Activated CD8-positive, alpha-beta T cell treated with anti-CD3 and anti-CD28 coated beads for 36 hours (primary cell): ENCODE results near the gene PVALEF. TPM values are rescaled to one million over a fixed set of nuclear protein-coding genes. Genes with fewer than 3 reads are reported as not detected.

Source experiments
- ATAC-seq: fragments of 200-7000 bp; cut with Tn5 transposase; one replicate; pipeline ENCODE4 v1.10.0; 2021; ENCODE audit warnings: mild to moderate bottlenecking, moderate library complexity
- CTCF ChIA-PET: fragments of 350-600 bp; sonication (Branson Sonifier 250); formaldehyde crosslinking; loops from one replicate; lab custom pipeline; 2021; ENCODE audit warnings: antibody characterized with exemption; lab: Charles Lee
- POLR2A ChIA-PET: fragments of 350-600 bp; sonication (Branson Sonifier 250); formaldehyde crosslinking; loops from one replicate; lab custom pipeline; 2021; ENCODE audit warnings: antibody characterized with exemption; lab: Charles Lee
- DNase-seq: peaks from one replicate; pipeline ENCODE4 v3.0.0-alpha.2; 2020
- H3K27ac Mint-ChIP-seq: one replicate; pipeline ENCODE4 v1.8.0; 2021; ENCODE audit warnings: mild to moderate bottlenecking, mixed read lengths
- H3K27me3 Mint-ChIP-seq: one replicate; pipeline ENCODE4 v1.8.0; 2021; ENCODE audit warnings: mixed read lengths
- H3K36me3 Mint-ChIP-seq: one replicate; pipeline ENCODE4 v1.8.0; 2021; ENCODE audit warnings: low read depth, mixed read lengths
- H3K4me1 Mint-ChIP-seq: one replicate; pipeline ENCODE4 v1.8.0; 2021; ENCODE audit warnings: low read depth, mixed read lengths
- H3K4me3 Mint-ChIP-seq: one replicate; pipeline ENCODE4 v1.8.0; 2021; ENCODE audit warnings: mild to moderate bottlenecking, moderate library complexity, mixed read lengths
- H3K9me3 Mint-ChIP-seq: one replicate; pipeline ENCODE4 v1.8.0; 2021; ENCODE audit warnings: mixed read lengths
- intact Hi-C: fragments of 100-400 bp; cut with micrococcal nuclease; formaldehyde crosslinking; loops from one replicate; pipeline ENCODE4 v1.10.0; 2022
- total RNA-seq, 2 experiments: library from RNA; stranded (reverse); gene quantifications; one replicate each; pipeline ENCODE4 v1.2.3, GENCODE V29; 2021
- TF ChIP-seq, protein P1 (sequence below): fragments of 200-600 bp; IDR thresholded peaks from one replicate; pipeline ENCODE4 v1.8.0; 2022; ENCODE audit warnings: antibody characterized with exemption, mild to moderate bottlenecking

PVALEF gene
- total RNA-seq, 2 experiments from 2014 or later, result not detected

DNA sequence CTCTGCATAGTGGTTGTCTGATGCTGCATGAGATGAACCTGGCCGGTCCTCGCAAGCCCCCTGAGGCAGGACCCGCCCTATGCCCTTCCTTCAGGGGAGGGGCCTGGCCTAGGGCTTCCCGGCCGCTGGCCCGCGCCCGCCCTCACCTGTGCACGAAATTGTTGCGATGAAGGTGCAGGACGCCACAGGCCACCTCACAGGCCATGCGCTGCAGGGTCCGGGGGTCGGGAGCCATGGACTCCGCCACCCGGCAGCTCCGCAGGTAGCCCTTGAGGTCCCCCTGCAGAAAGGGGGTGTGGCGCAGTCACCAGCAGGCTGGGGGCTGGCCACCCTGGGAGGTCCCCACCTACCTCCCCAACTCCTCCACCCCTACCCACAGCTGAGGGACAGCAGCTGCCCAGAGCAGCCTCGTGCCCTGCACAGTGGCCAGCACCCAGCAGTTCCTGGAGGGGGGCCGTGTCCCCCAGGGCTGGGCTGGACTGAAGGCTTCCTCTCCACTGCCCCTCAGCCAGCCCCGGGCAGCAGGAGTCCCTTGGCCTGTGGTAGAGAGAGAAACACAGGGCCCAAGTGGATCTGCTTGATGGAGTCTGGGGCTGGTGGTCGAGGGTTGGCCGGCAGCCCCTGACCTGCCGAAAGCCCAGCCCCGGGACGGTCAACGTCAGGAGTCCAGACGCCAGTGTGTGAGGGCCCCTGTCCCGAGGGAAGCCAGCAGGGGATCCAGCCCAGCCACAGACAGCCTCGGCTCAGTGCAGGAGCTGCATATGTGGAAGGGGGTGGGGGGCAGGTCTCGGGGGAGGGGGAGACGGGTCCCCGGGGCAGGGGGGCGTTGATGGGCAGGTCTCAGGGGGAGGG lies 38.8 kb upstream of the PVALEF start:
- Mint-ChIP-seq H3K36me3 (no peaks in the 10 kb centered on the region), H3K4me3 (no peak overlapping the region), H3K4me1 (no peaks in the 10 kb centered on the region), H3K27ac (no peak overlapping the region), H3K27me3 (no peaks in the 10 kb centered on the region), H3K9me3 (no peaks in the 10 kb centered on the region)
- DNase-seq (no peak), ATAC-seq (no peak)
- intact Hi-C loops, result no loop called here
- TF ChIP-seq, protein P1, sequence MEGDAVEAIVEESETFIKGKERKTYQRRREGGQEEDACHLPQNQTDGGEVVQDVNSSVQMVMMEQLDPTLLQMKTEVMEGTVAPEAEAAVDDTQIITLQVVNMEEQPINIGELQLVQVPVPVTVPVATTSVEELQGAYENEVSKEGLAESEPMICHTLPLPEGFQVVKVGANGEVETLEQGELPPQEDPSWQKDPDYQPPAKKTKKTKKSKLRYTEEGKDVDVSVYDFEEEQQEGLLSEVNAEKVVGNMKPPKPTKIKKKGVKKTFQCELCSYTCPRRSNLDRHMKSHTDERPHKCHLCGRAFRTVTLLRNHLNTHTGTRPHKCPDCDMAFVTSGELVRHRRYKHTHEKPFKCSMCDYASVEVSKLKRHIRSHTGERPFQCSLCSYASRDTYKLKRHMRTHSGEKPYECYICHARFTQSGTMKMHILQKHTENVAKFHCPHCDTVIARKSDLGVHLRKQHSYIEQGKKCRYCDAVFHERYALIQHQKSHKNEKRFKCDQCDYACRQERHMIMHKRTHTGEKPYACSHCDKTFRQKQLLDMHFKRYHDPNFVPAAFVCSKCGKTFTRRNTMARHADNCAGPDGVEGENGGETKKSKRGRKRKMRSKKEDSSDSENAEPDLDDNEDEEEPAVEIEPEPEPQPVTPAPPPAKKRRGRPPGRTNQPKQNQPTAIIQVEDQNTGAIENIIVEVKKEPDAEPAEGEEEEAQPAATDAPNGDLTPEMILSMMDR, result no peak
- CTCF ChIA-PET, result no interaction called here
- POLR2A ChIA-PET, result no interaction called here

DNA sequence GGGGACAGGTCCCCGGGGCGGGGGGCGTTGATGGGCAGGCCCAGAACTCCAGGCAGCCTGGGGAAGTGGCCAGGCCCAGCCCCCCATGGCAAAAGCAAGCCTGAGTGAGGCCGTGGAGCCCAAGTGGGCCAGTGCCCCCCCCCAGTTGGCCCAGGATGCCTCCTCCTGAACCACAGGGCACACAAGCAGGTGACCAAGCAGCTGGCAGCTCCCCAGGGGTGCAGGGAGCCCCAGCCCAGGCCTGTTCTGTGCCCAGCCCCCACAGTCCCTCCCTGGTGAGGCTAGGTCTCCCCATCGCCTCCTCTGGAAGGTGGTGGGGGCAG lies 38.2 kb upstream of the PVALEF start:
- TF ChIP-seq, protein P1, result no peak
- no peaks in the 10 kb centered on the region for H3K27me3 Mint-ChIP-seq
- H3K4me1 Mint-ChIP-seq, result no peaks in the 10 kb centered on the region
- intact Hi-C loops, result no loop called here
- ATAC-seq (no peak), DNase-seq (no peak)
- H3K9me3 Mint-ChIP-seq, result no peaks in the 10 kb centered on the region
- CTCF ChIA-PET, result no interaction called here
- no peaks in the 10 kb centered on the region for H3K36me3 Mint-ChIP-seq
- no peak overlapping the region for H3K4me3 Mint-ChIP-seq
- POLR2A ChIA-PET, result interaction anchor here (0.6 kb wide), 1 partner anchor 78 kb away, joined by 3 read pairs; no protein-coding TSS in a partner anchor
- no peak overlapping the region for H3K27ac Mint-ChIP-seq

DNA sequence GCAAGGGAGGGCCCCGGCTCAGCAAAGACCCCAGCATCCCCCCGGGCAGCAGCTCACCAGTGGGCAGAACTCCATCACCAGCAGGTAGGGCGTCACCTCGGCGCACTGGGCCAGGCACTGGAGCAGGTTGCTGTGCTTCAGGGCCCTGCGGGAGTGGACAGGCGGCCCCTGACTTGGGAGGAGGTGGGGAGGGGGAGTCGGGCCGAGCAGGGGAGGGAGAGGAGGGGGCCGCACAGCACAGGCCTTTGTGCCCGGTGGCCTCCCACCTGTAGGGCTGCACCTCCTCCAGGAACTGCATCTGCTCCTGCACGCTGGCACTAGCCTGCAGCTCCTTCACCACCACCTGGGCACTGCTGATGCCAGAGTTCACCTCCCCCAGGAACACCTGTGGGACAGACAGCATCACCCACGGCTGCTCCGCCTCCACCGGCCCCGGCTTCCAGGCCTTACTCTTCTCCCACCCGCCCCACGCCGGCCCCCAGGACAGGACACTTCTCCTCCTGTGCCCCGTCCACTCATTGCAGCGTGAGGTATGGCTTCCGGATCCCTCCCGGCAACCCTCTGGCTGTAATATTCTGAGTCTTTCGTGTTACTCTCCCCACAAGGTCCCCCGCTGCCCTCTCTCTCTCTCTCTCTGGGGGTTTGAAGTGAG lies 37.7 kb upstream of the PVALEF start:
- Mint-ChIP-seq H3K4me3 (no peak overlapping the region), H3K36me3 (no peaks in the 10 kb centered on the region), H3K27me3 (no peaks in the 10 kb centered on the region), H3K27ac (no peak overlapping the region), H3K9me3 (no peaks in the 10 kb centered on the region), H3K4me1 (no peaks in the 10 kb centered on the region)
- TF ChIP-seq, protein P1, result no peak
- ChIA-PET CTCF (no interaction called here), POLR2A (interaction anchor here (0.6 kb wide), 1 partner anchor 77 kb away, joined by 3 read pairs; no protein-coding TSS in a partner anchor)
- DNase-seq (no peak), ATAC-seq (no peak)
- intact Hi-C loops, result no loop called here

GRCh38 chr17:81128338-81128737 lies 37.0 kb upstream of the PVALEF start:
- Mint-ChIP-seq H3K4me1 (no peaks in the 10 kb centered on the region), H3K27ac (no peak overlapping the region), H3K27me3 (no peaks in the 10 kb centered on the region), H3K9me3 (no peaks in the 10 kb centered on the region), H3K36me3 (no peaks in the 10 kb centered on the region), H3K4me3 (no peak overlapping the region)
- no peak for DNase-seq
- TF ChIP-seq, protein P1, result no peak
- intact Hi-C loops, result no loop called here
- POLR2A ChIA-PET, result no interaction called here
- CTCF ChIA-PET, result no interaction called here
- no peak for ATAC-seq

DNA sequence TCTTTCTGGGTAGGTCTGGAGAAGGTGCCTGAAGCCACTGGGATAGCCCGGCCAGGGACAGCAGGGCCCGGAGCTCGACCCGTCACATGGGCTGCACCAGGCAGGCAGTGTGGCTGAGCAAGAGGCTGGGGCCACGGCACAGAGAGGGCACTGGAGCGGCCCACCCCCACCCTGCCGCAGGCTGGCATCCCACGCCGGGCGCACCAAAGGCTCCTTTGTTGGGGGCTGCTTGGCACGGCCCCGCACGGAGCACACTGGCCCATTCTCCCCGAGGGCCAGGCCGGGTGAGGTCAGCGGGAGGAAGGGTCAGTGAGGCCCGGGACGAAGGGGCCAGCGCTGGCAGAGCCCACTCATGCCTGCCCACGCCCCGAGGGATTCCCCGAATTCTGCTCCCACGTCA lies 36.5 kb upstream of the PVALEF start:
- no peaks in the 10 kb centered on the region for H3K36me3 Mint-ChIP-seq
- ATAC-seq (no peak), DNase-seq (no peak)
- TF ChIP-seq, protein P1, result no peak
- ChIA-PET POLR2A (interaction anchor here (1.3 kb wide), 1 partner anchor 9 kb away, joined by 3 read pairs; no protein-coding TSS in a partner anchor), CTCF (no interaction called here)
- no peaks in the 10 kb centered on the region for H3K4me1 Mint-ChIP-seq
- intact Hi-C loops, result no loop called here
- H3K27ac Mint-ChIP-seq, result no peak overlapping the region
- H3K9me3 Mint-ChIP-seq, result no peaks in the 10 kb centered on the region
- no peak overlapping the region for H3K4me3 Mint-ChIP-seq
- no peaks in the 10 kb centered on the region for H3K27me3 Mint-ChIP-seq
